GM04504 (cell line): ENCODE results near the gene HAPLN3.

Experiments used
- DNase-seq: peaks from one replicate; pipeline ENCODE4 v3.0.0-alpha.2; 2012; ENCODE audit warnings: low read depth

The HAPLN3 gene

DNA sequence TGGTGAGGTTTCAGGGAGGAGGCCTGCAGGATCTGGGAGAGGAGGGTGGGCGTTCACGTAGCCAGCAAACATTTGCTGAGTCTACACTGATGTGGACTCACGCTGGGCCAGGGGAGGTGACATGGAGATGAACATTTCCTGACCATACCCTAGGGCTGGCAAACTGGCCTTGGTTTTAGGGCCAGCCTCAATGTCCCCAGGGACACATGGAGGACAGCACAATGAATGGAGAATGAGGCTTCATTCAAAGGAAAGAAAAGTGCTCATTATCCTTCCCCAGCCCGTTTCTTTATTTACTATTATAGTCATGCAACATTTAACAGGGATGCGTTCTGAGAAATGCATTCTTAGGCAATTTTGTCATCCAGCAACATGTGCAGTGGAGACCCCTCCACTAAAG, 65.3 kb downstream of the HAPLN3 start:
- no peak for DNase-seq

DNA sequence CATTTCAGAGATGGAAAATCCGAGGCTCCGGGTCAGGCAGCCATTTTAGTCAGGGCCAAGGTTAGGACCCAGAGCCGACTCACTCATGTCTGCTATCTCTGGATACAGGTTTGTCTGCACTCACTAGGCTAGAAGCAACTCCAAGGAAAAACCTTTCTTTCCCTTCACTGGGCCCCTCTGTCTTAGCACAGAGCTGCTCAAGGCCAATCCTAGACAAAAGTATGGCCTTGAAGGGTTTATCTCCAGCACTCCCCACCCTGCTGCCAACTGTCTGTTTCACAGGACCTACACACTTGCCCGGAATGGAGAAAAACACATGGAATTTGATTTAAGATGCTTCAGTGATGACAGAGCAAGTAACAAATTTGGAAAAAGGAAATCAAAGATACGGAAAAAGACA, 66.6 kb downstream of the HAPLN3 start:
- no peak for DNase-seq
